ENCODE data around the gene FLII.

Gene FLII

DNA sequence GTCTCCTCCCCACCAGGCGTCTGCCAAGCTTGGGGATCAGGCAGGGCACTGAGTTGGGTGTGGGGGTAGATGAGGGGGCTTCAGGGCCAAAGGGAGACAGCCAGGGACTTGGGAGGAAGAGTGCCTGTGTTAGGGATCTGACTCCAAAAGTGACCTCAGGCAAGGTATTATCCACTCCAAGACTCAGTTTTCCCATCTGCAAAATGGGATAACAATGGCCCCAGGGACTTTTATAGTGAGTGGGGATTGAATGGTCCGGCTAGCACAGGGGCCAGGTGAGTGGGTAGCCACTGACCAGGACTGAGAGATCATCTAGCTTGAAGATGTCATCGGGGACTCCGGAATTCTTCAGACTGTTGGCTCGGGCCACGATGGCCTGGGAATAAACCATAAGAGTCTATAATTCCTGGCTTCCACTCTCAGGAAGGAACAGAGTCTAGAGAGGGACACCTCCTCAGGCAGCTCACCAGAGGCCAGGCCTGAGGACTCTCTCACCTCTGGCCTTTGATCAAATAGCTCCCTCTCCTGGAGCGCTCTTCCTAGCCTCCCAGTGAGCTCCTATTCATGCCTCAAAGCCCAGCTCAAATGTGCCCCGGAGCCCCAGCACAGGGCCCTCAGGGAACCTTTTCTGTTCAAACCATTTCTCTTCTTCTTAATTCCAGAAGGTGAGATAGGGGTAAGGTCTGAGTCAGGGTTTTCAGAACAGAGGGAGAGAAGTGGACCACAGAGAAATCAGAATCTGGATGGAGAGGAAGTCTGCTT lies 3.5 kb downstream of the FLII start:
- TF ChIP-seq, protein P1, sequence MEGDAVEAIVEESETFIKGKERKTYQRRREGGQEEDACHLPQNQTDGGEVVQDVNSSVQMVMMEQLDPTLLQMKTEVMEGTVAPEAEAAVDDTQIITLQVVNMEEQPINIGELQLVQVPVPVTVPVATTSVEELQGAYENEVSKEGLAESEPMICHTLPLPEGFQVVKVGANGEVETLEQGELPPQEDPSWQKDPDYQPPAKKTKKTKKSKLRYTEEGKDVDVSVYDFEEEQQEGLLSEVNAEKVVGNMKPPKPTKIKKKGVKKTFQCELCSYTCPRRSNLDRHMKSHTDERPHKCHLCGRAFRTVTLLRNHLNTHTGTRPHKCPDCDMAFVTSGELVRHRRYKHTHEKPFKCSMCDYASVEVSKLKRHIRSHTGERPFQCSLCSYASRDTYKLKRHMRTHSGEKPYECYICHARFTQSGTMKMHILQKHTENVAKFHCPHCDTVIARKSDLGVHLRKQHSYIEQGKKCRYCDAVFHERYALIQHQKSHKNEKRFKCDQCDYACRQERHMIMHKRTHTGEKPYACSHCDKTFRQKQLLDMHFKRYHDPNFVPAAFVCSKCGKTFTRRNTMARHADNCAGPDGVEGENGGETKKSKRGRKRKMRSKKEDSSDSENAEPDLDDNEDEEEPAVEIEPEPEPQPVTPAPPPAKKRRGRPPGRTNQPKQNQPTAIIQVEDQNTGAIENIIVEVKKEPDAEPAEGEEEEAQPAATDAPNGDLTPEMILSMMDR (conservative IDR thresholded peaks at IDR 0.05; ENCODE audit: control insufficient read depth, insufficient read depth, low read depth, low read length) = no peak
- no peak for DNase-seq (ENCODE audit: low read depth)
- H3K4me3 ChIP-seq (ENCODE audit: control insufficient read depth, low read depth, low read length) = no peak overlapping the region

DNA sequence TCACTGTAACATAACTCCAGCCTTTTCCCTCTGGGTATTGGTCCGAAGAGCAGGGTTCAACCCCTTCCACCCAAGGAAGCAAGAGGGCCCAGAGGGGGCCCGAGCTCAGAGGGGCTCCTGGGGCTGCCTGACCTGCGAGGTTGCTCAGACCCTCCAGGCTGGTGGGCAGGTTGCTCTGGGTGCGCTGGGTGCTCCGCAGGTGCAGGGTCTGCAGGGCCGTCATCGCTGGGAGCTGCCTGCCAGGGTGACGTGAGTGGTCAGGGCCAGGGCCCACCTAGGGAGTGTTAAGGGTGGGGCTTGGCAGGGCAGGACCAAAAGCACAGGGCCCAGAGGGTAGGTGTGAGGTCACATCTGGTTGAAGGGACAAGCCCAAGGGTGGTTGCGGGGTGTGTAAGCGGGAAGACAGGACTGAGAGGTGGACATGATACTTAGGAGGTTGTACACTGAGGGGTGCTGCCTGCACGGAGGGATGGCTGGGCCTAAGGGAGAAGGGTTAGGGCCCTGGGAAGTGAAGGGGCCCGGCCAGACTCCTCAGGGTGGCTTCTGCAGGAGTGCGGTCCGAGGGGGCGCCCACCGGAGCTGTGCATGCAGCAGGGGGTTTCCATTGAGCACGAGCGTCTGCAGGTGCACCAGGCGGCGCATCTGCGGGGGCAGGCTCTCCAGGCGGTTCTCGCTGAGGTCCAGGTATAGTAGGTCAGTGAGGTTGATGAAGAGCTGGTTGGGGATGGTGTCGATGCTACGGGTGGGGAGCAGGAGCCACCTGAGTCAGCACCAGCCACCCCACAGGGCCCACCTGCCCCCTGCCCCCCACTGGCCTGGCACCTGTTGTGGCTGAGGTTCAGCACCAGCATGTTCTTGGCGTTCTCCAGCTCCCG lies 4.4 kb downstream of the FLII start:
- TF ChIP-seq, protein P1 (conservative IDR thresholded peaks at IDR 0.05; ENCODE audit: control insufficient read depth, insufficient read depth, low read depth, low read length) = no peak
- DNase-seq (ENCODE audit: low read depth) = no peak
- H3K4me3 ChIP-seq (ENCODE audit: control insufficient read depth, low read depth, low read length) = no peak overlapping the region

DNA sequence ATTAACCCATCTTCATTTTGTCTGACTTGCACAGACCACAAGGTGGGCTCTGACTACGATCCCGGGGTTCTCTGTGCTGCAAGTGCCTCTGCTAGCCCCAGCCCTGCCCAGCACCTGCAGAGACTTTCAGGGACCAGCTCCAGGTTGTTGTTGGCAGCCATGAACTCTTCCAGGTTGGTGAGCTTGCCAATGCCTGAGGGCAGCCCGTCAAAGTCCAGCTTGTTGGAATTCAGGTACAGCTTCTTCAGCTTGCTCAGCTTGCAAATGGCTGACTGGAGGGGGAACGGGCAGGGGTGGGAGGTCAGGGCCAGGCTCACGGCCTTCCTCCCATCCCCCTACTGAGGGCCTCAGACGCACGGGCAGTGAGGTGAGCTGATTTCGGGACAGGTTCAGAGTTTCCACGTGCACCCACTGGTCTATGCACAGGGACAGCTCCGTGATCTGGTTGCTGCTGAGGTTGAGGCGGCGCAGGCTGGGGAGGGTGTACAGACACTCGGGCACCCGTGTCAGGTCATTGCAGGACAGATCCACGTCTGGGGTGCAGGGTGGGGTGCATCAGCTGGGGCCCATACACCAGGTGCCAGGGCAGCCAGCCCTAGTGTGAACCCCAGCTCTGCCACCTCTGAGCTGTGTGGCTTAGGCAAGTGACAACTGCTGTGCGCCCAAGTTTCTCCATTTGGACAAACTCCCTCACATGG lies 5.2 kb downstream of the FLII start:
- TF ChIP-seq, protein P1 (conservative IDR thresholded peaks at IDR 0.05; ENCODE audit: control insufficient read depth, insufficient read depth, low read depth, low read length) = no peak
- no peak overlapping the region for H3K4me3 ChIP-seq (ENCODE audit: control insufficient read depth, low read depth, low read length)
- no peak for DNase-seq (ENCODE audit: low read depth)

DNA sequence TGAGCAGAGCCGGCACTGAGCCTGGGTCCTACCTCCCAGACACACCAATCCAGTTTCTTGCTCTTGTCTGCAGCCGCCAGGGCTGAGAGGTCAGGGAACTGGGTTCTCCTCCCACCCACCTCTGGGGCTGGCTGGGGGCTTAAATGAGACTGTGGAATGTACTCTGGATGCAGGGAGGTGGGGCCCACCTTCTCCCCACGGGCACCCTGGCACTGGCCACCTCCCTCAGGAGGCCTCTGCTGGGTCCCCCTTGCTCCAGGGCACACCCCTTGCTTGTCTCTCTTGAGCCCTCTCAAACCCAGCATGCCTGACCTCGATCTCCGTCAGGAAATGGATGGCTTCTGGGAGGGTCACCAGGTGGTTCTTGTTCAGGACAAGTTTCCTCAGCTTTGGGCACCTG lies 6.4 kb downstream of the FLII start:
- H3K4me3 ChIP-seq (ENCODE audit: control insufficient read depth, low read depth, low read length) = no peak overlapping the region
- no peak for DNase-seq (ENCODE audit: low read depth)
- TF ChIP-seq, protein P1 (conservative IDR thresholded peaks at IDR 0.05; ENCODE audit: control insufficient read depth, insufficient read depth, low read depth, low read length) = no peak

DNA sequence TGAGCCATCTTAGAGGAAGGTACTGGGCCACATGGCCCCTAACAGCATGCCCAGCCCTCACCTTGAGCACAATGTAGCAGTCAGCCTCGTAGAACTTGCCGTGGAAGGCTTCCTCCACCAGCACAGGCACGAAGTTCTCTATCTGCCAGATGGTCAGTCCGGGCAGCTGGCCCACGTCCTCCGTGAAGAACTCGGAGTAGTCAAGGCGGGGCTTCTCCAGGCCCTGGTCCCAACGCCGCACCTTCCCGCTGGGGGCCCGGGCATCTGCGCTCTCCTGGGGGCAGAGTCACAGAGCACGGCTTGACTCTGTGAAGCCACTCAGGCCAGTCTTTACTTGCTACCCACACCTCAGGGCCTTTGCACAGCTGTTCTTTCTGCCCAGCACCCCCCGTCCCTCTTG lies 7.3 kb downstream of the FLII start:
- DNase-seq (ENCODE audit: low read depth) = no peak
- TF ChIP-seq, protein P1 (conservative IDR thresholded peaks at IDR 0.05; ENCODE audit: control insufficient read depth, insufficient read depth, low read depth, low read length) = no peak
- H3K4me3 ChIP-seq (ENCODE audit: control insufficient read depth, low read depth, low read length) = no peak overlapping the region

DNA sequence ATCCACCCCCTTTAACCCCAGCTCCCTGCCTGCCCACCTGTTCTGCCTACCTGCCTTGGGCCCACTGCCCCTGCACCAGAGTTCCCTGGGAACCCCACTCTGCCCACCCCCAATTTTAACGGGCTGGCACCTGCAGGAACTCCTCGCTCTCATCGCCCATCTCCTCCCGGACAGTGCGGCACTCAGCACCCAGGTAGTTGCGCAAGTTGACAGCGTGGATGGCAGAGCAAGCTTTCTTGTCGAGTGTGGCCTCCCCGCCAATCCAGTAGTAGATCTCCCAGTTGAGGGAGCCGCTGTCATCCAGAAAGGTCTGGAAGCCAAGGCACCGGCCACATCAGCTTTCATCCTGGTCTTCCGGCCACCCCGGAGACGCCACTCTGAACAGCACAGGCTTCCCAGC lies 7.8 kb downstream of the FLII start:
- DNase-seq (ENCODE audit: low read depth) = no peak
- no peak overlapping the region for H3K4me3 ChIP-seq (ENCODE audit: control insufficient read depth, low read depth, low read length)
- TF ChIP-seq, protein P1 (conservative IDR thresholded peaks at IDR 0.05; ENCODE audit: control insufficient read depth, insufficient read depth, low read depth, low read length) = no peak
